GM19238 (cell line): ENCODE data around the gene BEAN1.

ENCODE experiments used
- DNase-seq: peaks from one replicate; pipeline ENCODE4 v3.0.0; 2011; ENCODE audit warnings: low spot score; ENCODE audit not compliant: insufficient read length

The BEAN1 gene

DNA sequence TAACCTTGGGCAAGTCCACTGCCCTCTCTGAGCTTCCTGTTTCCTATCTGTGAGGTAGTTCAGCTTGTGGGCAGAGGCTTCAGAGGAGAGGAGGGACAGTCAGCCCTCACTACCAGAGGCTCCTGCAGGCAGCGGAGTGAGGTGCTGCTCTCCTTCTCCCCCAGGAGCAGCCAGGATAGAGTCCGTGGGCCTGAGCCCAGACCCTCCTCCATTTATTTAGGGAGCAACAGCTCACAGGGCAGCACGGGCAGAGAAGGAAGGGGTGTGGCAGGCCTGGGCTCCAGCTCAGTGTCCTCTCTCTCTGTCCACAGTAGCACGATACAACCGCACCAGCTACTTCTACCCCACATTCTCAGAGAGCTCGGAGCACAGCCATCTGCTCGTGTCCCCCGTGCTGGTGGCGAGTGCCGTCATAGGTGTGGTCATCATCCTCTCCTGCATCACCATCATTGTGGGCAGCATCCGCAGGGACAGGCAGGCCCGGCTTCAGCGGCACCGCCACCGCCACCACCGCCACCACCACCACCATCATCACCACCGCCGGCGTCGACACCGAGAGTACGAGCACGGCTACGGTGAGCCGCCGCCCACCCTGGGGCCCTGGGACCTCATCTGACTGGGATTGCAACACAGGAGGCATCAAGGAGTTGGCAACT is 42.3 kb downstream of the BEAN1 start:
- no peak for DNase-seq

DNA sequence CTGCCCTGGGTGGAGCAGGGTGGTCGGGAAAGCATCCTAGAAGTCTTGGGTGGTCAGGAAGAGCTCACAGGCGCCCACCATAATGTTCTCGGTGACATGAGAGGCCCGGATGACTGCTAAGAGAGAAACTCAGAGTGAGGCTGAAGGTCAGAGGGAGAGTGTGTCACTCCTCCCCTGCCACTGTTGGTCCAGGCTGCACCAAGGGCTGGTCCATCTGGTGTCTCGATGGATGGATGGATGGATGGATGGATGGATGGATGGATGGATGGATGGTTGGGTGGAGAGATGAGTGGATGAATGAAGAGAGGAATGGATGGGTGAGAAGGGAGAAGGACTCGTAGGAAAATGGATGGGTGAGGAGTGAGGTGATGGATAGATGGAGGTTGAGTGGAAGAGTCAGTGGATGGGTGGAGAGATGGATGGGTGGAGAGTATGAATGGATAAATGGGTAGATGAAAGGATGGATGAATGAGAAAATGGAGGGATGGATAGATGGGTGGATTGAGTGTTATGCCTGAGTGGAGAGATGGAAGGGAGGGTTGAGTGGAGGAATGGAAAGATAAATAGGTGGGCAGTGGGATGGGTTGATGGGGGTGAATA is 43.0 kb downstream of the BEAN1 start:
- DNase-seq, result no peak

DNA sequence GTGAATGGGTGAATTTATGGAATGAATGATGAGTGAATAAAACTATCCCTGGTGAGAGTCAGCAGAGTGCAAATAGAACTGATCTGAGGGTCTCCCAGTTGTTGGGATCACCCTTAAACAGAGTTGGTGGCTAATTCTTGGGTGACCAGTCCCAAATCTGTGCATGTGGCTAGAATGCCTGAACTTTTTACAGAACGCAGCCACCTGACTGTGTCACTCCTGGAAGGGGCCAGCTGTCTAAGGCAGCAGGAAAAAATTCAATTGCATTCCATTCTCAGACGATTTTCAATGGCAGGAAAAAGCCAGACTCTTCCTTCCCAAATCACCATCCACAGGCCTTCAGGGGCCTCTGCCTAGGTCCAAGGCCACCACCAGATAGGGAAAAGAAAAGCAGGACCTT is 43.5 kb downstream of the BEAN1 start:
- DNase-seq, result no peak

DNA sequence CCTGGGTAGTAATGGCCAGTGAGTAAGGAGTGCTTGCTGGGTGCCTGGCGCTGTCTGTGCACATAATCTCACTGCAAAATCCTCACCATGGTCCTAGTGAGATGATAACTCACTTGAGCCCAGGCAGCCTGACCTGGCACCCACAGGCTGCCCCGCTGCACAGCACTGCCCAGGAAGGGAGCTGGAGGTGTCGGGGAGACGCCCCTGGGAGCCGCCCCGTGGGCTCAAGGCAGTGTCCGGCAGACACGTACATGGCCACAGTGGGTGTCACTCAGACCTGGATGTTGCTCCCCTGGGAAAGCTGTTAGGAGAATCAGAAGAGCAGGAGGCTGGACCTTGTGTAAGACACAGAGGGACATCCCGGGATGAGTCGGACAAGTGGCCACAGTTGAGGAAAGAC is 44.2 kb downstream of the BEAN1 start:
- no peak for DNase-seq

DNA sequence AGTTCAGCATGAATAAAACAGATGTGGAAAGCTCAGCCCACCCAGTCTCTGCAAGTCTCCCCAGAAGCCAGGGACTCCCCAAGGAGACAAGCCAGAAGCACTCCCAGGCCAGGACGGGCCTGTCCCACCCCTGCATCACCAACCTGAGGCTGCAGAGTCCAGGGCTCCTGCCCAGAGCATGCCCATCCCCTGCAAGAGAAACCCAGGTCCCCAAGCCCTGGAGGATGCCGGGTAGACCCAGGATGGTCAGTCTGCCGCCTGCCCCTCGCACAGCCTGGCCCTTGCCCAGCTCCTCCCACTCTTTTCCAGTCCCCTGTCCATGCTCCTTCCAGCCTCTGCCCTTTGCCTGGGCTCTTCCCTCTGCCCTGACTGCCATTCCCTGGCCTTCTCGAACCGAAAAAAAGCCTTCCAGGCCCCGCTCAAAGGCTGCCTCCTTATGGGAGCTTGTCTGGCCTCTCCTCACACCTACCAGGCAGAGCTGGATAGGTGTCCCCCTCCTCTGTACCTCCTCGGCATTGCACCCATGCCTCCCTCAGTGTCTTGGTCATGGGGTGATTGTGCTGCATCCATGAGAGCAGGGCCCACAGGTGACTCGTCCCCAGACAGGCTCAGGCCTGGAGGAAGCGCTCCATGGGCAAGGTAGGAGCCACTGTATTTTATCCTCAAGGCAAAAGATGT is 44.8 kb downstream of the BEAN1 start:
- no peak for DNase-seq

DNA sequence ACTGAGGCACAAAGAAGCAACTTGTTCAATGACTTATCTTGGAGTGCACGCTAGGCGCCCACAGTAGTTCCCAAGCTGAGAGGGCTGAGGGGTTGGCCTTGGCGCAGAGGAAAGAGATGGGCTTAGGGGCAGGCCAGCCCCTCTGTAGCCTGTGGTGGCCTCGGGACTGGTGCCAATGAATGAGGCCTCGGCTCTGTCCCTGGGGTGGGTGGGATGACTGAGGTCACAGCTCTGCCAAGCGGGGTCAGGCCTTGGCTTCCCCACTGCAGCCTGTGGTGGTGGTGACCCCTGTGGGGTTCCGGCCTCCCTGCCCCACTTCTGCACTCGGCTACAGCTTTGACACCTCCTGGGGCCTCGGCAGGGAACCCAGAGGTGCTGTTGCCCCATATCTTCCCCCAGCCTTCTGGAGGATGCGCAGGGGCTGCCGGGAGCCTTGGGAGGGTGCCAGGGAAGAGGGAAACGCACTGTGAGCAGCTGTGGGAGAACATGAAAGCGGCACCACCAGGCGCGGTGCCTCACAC is 46.0 kb downstream of the BEAN1 start:
- no peak for DNase-seq

DNA sequence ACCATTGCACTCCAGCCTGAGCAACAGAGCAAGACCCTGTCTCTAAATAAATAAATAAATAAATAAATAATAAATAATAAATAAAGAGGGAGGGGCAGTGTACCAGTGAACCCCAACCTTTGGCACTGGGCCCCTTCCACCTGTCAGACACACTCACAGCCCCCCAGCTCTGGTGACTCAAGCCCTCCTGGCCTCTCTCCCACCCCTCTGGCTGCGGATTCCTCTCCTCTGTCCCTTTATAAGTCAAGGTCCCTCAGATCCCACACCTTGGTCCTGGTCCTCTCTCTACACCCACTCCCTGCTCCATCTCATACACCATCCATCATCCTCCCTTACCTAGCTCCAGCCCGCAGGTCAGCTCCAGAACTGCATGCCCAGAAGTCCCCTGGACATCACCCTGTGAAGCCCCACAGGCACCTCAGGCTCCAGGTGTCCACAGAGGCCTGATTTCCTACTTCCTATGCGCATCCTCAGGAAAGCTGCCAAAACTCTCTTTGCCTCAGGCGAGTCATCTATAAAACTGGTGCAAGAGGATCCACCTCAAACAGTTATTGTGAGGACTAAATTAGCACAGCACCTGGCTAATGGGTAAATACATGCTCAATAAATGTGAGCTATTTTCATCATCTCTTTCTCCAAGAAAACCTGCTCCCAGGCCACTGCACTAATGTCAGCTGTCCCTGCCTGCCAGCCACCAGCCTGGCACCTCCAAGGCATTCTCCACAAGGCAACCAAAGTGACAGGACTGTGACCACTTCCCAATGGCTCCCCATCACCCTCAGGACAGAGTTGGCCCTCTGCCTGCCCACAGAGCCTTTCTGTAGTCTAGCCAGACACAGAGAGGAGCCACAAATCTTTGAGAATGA is 46.8 kb downstream of the BEAN1 start:
- no peak for DNase-seq

DNA sequence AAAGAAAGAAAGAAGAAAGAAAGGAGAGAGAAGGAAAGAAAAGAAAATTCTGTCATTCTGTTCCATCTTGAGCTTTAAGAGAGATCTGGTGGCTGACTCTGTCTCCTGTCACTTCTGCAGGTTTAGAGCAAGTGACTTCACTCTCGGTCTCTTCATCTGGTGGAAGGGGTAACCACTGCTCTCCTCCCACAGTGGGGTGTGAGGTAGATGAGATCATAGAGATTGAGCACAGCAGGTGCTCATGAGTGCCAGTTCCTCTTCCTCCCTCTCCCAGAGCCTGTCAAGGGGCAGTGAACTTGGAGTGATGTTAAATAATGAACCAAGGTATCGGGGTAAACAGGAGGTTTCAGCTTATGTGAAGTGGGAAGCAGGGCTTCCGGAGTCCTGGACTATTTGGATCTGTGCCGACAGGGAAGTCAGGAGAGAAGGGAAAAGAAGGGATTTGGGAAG is 47.7 kb downstream of the BEAN1 start:
- DNase-seq, result peak; percentile 46

DNA sequence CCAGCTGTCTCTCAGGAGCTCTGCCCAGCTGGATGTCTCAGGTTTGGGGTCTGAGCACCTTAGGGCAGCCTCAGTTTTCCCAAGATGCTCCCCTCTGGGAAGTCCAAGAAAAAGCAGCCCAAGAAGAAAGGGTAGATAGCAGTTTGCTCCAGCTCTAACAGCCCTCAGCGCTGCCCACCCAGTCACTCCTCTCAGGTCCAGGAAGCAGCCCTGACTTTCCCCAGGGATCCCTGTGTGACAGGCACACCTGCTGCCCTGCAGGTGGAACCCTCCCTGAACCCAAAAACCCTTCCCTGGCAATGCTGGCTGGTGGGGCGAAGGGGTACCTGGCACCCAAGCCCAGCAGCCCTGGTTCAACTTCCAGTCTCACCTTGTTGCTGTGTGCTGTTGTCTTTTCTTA is 48.1 kb downstream of the BEAN1 start:
- DNase-seq, result no peak

DNA sequence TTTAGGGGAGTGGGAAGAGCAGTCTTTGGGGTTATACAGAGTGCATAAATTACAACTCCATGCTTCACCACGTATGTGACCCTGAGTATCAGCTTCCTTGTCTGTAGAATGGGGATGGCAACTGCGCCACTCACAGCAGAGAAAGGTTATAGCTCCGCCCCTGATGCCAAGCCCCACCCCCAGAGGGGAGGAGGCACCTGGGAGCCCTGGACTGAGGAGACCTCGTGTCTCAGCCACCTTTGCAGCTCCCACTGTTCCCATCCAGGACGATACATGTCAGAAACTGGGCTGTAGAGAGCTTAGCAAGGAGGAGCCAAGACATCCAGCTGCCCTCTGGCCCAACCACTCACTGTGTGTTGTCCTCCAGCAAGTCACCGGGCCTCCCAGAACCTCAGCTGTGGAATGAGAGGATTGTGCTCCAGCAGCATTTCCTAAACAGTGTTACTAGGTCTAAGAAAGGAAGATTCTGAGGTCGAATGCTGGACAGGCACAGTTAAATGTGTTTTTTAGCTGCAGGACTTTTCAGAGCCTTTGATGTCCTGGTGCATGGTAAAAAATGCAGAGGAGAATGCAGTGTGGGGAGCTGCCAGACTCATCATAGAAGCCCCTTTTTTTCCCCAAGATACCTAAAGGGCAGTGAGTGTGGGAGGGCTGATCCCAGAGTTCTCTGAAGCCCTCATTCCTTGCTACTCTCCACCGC is 49.4 kb downstream of the BEAN1 start:
- no peak for DNase-seq

DNA sequence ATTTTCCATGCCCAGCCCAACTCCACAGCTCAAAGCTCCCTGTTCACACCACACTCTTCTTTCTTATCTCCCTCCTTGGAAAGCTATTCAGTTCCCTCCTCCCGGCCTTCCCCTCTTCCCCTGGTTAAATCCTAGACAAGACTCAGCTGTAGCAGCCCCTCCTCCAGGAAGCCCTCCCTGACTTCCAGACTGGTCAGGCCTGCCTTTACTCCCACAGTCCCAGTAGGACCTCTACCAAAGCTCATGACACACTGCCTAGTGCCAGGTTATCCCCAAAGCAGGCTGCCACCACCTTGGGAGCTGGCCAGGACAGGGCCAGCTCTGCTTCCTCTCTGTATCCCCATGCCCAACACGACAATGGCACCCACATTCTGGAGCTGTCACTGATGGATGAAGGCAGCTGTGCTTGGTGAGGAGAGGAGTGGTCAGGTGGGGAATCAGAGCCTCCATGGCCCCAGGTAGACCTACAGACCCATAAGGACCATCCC is 50.0 kb downstream of the BEAN1 start:
- no peak for DNase-seq

DNA sequence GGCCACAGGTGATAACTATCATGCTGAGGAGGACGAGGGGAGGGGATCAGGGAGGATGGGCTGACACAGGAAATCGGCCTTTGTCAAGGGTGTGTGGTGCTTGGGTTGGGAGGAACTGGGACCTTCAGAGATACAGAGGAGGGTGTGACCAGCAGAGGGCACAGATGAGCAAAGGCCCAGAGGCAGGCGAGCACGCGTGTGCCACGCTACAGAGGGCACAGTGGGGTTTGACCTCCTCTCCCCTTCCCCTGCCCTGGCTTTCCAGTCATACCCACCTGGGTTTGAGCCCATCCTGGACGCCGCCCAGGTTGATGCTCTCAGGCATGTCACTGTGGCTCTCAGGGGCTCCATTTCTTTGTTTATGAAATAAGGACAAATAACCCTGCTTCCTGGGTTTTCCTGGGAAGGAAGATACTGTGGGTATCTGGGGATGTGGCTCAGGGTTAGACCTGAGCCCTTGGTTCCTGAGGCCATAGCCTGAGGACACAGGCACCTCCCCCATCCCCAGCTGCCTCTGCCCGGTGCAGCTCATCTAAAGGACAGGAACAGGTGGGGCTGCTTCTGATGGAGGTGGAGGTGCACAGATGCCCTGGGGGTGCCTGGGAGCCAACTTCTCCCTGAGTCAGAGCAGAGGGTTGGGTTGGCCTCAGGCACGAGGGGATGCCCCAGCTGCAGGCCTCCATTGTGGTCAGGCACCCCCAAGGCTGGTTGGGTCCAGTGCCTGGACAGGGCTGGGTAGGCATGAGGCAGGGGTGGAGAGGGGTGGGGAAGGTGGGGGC is 51.8 kb downstream of the BEAN1 start:
- DNase-seq, result peak; percentile 64

DNA sequence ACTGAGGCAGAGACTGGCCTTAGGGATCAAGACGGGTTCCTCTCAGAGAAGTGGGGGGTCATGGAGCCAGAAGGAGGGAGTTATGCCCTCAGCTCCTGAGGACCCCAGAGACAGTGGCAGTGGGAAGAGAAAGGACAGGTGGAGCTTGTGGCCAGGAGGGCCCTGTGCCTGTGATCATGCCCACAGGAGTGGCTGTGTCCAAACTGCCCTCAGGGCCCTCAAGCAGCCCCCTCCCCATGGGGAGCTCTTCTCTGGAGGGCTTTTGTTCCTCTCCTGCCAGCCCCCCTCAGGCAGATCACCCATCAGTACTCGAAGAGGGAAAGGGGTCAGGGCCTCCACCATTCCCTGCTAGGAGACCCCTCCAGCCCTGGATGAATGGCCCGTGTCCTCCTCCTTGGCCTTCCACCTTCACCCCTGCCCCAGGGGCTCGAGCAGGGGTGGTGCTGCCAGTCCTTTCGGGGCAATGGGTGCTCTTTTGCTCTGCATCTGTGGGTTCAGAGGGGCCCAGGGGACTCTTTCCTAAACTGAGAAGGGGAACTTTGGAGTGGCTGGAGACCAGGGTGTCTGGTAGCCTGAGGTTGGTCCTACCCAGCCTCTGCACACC is 52.7 kb downstream of the BEAN1 start:
- no peak for DNase-seq

DNA sequence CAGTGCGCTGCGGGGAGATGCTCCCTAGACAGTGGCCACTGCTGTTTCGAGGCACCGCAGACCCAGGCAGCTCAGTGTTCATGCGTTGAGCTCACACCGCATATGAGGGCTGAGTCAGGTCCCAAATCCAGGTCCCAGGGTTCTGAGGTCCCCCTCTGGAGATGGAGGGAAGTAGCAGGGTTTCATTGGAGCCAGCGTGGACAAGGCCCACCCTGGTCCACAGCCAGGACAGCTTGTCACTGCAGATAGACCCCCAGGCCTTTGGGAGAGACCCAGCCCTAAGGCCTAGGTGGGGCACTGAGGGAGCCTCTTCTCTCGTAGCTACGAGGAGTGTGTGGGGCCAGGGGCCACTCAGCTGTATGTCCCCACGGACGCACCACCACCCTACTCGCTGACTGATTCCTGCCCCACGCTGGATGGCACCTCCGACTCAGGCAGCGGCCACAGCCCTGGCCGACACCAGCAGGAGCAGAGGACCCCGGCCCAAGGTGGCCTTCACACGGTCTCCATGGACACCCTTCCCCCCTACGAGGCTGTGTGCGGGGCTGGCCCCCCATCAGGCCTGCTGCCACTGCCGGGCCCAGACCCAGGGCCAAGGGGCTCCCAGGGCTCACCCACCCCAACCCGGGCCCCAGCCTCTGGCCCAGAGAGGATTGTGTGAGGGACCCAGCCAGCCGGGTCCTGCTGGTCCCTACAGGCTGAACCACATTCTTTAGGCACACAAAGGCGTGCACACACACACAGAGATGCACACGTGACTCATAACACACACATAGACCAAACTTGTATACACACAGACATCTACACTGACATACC is 53.4 kb downstream of the BEAN1 start:
- no peak for DNase-seq

DNA sequence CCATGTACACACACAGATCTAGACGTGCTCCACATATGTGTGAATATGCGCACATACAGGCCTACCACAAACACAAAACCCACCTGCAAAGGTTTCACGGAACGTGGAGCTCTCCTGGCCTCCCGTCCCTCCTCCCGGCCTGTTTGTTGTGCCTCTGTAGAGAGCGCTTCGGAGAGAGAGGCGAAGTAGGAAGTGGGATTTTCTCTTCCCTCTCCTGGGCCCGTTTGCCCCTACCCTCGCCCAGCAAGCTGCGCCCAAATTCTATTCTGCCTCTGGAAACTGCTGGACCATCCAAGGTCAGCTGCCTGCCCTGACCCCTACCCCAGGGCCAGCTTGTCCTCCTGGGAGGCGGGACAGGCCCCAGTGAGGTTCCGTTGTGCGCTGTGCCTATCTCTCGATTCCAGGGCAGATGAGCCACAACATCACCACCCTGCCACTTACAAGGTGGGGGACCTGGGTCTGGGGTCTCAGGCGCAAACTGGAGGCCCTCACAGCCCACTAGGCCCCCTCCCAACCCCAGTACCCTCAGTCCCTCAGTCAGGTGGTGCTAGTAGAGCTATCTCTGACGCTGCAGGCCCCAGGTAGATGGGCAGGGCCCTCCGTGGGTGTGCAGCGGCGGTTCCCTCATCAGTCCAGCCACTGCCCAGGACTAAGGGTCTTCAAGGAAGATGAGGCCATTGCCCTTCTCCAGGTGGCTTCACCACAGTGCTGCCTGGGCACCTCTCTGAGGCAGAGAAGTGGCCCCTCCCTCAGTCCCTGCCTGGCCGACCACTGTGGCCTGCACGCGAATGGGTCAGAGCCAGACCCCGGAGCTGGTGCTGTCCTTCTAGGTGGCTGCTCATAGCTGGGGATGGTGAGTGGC is 54.2 kb downstream of the BEAN1 start:
- DNase-seq, result no peak

DNA sequence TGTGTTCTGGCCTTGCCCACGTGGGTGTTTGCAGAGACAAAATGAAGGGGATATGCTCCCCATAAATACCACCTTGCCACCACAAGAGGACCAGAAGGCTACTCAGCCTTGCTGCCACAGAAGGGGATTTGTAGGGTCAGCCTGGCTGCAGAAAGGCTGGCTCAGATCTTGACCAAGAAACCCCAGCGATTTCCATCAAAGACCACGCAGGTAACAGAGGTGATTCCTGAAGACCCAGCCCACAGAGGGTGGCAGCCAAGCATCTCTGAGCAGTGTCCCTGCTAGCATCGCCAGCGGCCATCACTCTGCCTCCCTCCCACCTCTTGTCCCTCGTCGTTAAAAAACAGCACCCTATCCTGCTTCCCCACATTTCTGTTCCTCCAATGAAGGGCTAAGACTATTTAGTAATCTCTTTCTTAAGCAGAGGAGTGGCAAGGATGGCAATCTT is 54.9 kb downstream of the BEAN1 start:
- no peak for DNase-seq

DNA sequence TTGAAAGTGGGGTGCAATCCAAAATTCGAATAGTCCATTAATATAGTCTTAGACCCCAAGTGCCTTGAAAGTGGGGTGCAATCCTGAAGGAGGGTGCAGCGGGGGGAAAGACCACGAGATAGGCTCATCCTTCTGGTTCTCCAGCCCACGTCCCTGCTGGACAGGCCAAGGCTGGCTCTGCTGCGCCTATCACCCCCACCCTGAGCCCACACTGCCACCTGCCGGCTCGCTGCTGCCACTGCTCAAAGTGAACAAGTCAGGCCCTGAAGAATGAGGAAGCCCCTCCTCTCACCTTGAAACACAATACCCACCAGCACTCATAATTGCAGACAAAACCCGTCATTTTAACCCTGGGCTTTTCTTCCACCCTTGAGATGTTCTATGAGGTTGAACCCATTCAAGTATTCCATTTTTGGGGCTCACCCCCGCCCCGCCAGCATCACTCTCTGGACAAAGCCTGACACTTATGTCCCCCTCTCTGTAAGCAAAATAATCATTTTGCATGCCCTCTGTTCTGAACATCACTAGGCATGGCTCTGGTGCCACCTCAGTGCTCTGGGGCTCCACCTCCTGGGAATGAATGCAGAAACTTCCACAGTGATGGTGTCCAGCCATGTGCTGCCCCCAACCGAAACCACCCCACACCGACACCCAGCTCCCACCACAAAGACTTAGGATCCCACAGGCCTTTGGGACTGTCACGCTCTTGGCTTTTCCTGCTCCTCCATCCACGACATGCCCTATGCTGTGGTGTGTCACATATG is 56.8 kb downstream of the BEAN1 start:
- peak; percentile 70 for DNase-seq
